ENCODE measurements around the gene GLI3.

GLI3 gene

GRCh38 chr7:42170724-42171123, 66.3 kb downstream of the GLI3 start:
- no peak for DNase-seq

GRCh38 chr7:42168512-42168911, 68.5 kb downstream of the GLI3 start:
- DNase-seq: no peak

- no peak for DNase-seq
Observed at GRCh38 chr7:42167631-42168236, 69.3 kb downstream of the GLI3 start.

- DNase-seq: no peak
Observed at GRCh38 chr7:42167206-42167605, 69.8 kb downstream of the GLI3 start.

- no peak for DNase-seq
Observed at GRCh38 chr7:42164881-42165428, 72.1 kb downstream of the GLI3 start.

- no peak for DNase-seq
Observed at GRCh38 chr7:42162560-42163325, 74.3 kb downstream of the GLI3 start.

- DNase-seq: no peak
Observed at GRCh38 chr7:42161719-42162118, 75.3 kb downstream of the GLI3 start.

- no peak for DNase-seq
Observed at GRCh38 chr7:42161110-42161509, 75.9 kb downstream of the GLI3 start.

GRCh38 chr7:42159130-42159529, 77.9 kb downstream of the GLI3 start:
- no peak for DNase-seq

- no peak for DNase-seq
Observed at GRCh38 chr7:42156967-42157721, 79.9 kb downstream of the GLI3 start.

GRCh38 chr7:42156291-42156865, 80.6 kb downstream of the GLI3 start:
- DNase-seq: no peak

GRCh38 chr7:42155584-42156290, 81.3 kb downstream of the GLI3 start:
- no peak for DNase-seq

GRCh38 chr7:42154173-42154572, 82.8 kb downstream of the GLI3 start:
- no peak for DNase-seq

- DNase-seq: no peak
Observed at GRCh38 chr7:42152329-42153205, 84.4 kb downstream of the GLI3 start.

- DNase-seq: peak; percentile 92
Observed at GRCh38 chr7:42151309-42151708, 85.7 kb downstream of the GLI3 start.

- no peak for DNase-seq
Observed at GRCh38 chr7:42145539-42145938, 91.5 kb downstream of the GLI3 start.

- DNase-seq: peak; percentile 58
Observed at GRCh38 chr7:42144604-42145003, 92.4 kb downstream of the GLI3 start.

GRCh38 chr7:42143711-42144600, 93.1 kb downstream of the GLI3 start:
- no peak for DNase-seq

- DNase-seq: no peak
Observed at GRCh38 chr7:42142089-42142488, 94.9 kb downstream of the GLI3 start.

GRCh38 chr7:42139751-42140150, 97.3 kb downstream of the GLI3 start:
- no peak for DNase-seq
